B cell (primary cell): Measurements from ENCODE around the gene TBCD.

Experiments
- EZH2 ChIP-seq: IDR thresholded peaks from 2 replicates; pipeline ENCODE4 v1.6.1; 2012; ENCODE audit warnings: borderline replicate concordance, low read depth, mild to moderate bottlenecking, moderate library complexity, low read length; ENCODE audit not compliant: insufficient read depth, poor library complexity, severe bottlenecking
- TF ChIP-seq, protein P1 (sequence below): fragments of 200-600 bp; IDR thresholded peaks from one replicate; pipeline ENCODE4 v1.8.0; 2022; ENCODE audit warnings: antibody characterized with exemption, mild to moderate bottlenecking

- TF ChIP-seq, protein P1, sequence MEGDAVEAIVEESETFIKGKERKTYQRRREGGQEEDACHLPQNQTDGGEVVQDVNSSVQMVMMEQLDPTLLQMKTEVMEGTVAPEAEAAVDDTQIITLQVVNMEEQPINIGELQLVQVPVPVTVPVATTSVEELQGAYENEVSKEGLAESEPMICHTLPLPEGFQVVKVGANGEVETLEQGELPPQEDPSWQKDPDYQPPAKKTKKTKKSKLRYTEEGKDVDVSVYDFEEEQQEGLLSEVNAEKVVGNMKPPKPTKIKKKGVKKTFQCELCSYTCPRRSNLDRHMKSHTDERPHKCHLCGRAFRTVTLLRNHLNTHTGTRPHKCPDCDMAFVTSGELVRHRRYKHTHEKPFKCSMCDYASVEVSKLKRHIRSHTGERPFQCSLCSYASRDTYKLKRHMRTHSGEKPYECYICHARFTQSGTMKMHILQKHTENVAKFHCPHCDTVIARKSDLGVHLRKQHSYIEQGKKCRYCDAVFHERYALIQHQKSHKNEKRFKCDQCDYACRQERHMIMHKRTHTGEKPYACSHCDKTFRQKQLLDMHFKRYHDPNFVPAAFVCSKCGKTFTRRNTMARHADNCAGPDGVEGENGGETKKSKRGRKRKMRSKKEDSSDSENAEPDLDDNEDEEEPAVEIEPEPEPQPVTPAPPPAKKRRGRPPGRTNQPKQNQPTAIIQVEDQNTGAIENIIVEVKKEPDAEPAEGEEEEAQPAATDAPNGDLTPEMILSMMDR: no peak
- TF ChIP-seq EZH2: no peak
Measured at GRCh38 chr17:82930924-82931698, 179.2 kb downstream of the TBCD start.
